Activated CD8-positive, alpha-beta memory T cell treated with anti-CD3 and anti-CD28 coated beads, Interleukin-2, amount 10 ng/mL, durations not matched to agents 7 days and 5 days (primary cell): Measurements from ENCODE around the gene CPSF4. TPM values are rescaled to one million over a fixed set of nuclear protein-coding genes. Genes with fewer than 3 reads are reported as not detected.

Experiments
- ATAC-seq: fragments of 150-1000 bp; cut with Tn5 transposase; one replicate; pipeline ENCODE4 v1.10.0; 2021; ENCODE audit warnings: moderate library complexity
- CTCF ChIA-PET: fragments of 350-600 bp; sonication (Branson Sonifier 250); formaldehyde crosslinking; loops from one replicate; lab custom pipeline; 2021; ENCODE audit warnings: antibody characterized with exemption; lab: Charles Lee
- DNase-seq: peaks from one replicate; pipeline ENCODE4 v3.0.0-alpha.2; 2020
- H3K27ac Mint-ChIP-seq: one replicate; pipeline ENCODE4 v1.8.0; 2021; ENCODE audit warnings: mild to moderate bottlenecking, mixed read lengths
- H3K27me3 Mint-ChIP-seq: one replicate; pipeline ENCODE4 v1.8.0; 2021; ENCODE audit warnings: mixed read lengths
- H3K36me3 Mint-ChIP-seq: one replicate; pipeline ENCODE4 v1.8.0; 2021; ENCODE audit warnings: mild to moderate bottlenecking, mixed read lengths
- H3K4me1 Mint-ChIP-seq: one replicate; pipeline ENCODE4 v1.8.0; 2021; ENCODE audit warnings: mixed read lengths
- H3K4me3 Mint-ChIP-seq: one replicate; pipeline ENCODE4 v1.8.0; 2021; ENCODE audit warnings: mild to moderate bottlenecking, moderate library complexity, mixed read lengths
- H3K9me3 Mint-ChIP-seq: one replicate; pipeline ENCODE4 v1.8.0; 2022; ENCODE audit warnings: low read depth, mixed read lengths
- total RNA-seq, 2 experiments: library from RNA; stranded (reverse); gene quantifications; one replicate each; pipeline ENCODE4 v1.2.3, GENCODE V29; 2021

Gene CPSF4
- total RNA-seq, 2 experiments from 2014 or later, result 72.2 to 75.4 TPM

- H3K36me3 Mint-ChIP-seq, result peaks cover 18% of the 10 kb centered on the region
- CTCF ChIA-PET, result interaction anchor here (1.4 kb wide), 1 partner anchor 22 kb away, joined by 6 read pairs; no protein-coding TSS in a partner anchor
- peak overlapping the region; percentile 97 for H3K4me3 Mint-ChIP-seq
- DNase-seq, result no peak
- H3K27ac Mint-ChIP-seq, result peak overlapping the region; percentile 93
- H3K4me1 Mint-ChIP-seq, result peaks cover 33% of the 10 kb centered on the region
- no peaks in the 10 kb centered on the region for H3K9me3 Mint-ChIP-seq
- ATAC-seq, result peak; percentile 17
- no peaks in the 10 kb centered on the region for H3K27me3 Mint-ChIP-seq
Measured at GRCh38 chr7:99437946-99438572, 684 bp upstream of the CPSF4 start.

- H3K27ac Mint-ChIP-seq, result no peak overlapping the region
- DNase-seq, result no peak
- no peaks in the 10 kb centered on the region for H3K27me3 Mint-ChIP-seq
- H3K4me1 Mint-ChIP-seq, result peaks cover 35% of the 10 kb centered on the region
- H3K36me3 Mint-ChIP-seq, result peaks cover 23% of the 10 kb centered on the region
- H3K9me3 Mint-ChIP-seq, result no peaks in the 10 kb centered on the region
- no peak for ATAC-seq
- CTCF ChIA-PET, result interaction anchor here (0.6 to 1.3 kb wide), 2 partner anchors 22 to 97 kb away, joined by 3 read pairs; no protein-coding TSS in a partner anchor
- H3K4me3 Mint-ChIP-seq, result peak overlapping the region; percentile 97
Measured at GRCh38 chr7:99440195-99440594, 1.5 kb downstream of the CPSF4 start.

GRCh38 chr7:99446096-99446495 is 7.4 kb downstream of the CPSF4 start:
- H3K27me3 Mint-ChIP-seq, result no peaks in the 10 kb centered on the region
- no peak for ATAC-seq
- peaks cover 46% of the 10 kb centered on the region for H3K36me3 Mint-ChIP-seq
- CTCF ChIA-PET, result interaction anchor here (1.3 kb wide), 1 partner anchor 80 kb away, joined by 3 read pairs; no protein-coding TSS in a partner anchor
- H3K4me3 Mint-ChIP-seq, result no peak overlapping the region
- H3K27ac Mint-ChIP-seq, result no peak overlapping the region
- no peaks in the 10 kb centered on the region for H3K9me3 Mint-ChIP-seq
- DNase-seq, result no peak
- peaks cover 7% of the 10 kb centered on the region for H3K4me1 Mint-ChIP-seq

- peaks cover 40% of the 10 kb centered on the region for H3K36me3 Mint-ChIP-seq
- no peaks in the 10 kb centered on the region for H3K27me3 Mint-ChIP-seq
- ATAC-seq, result no peak
- peak; percentile 51 for DNase-seq
- no peak overlapping the region for H3K27ac Mint-ChIP-seq
- CTCF ChIA-PET, result interaction anchor here (1.0 to 1.6 kb wide), 2 partner anchors 16 to 18 kb away, joined by 3 read pairs; no protein-coding TSS in a partner anchor
- peaks cover 3% of the 10 kb centered on the region for H3K4me1 Mint-ChIP-seq
- no peak overlapping the region for H3K4me3 Mint-ChIP-seq
- no peaks in the 10 kb centered on the region for H3K9me3 Mint-ChIP-seq
Measured at GRCh38 chr7:99447943-99448342, 9.2 kb downstream of the CPSF4 start.

- Mint-ChIP-seq H3K36me3 (peaks cover 39% of the 10 kb centered on the region), H3K9me3 (no peaks in the 10 kb centered on the region), H3K27ac (no peak overlapping the region), H3K27me3 (no peaks in the 10 kb centered on the region), H3K4me3 (no peak overlapping the region), H3K4me1 (no peaks in the 10 kb centered on the region)
- ATAC-seq (no peak), DNase-seq (no peak)
- CTCF ChIA-PET, result interaction anchor here (1.6 kb wide), 1 partner anchor 15 kb away, joined by 3 read pairs; no protein-coding TSS in a partner anchor
Measured at GRCh38 chr7:99448855-99449254, 10.1 kb downstream of the CPSF4 start.

GRCh38 chr7:99449326-99449725 is 10.6 kb downstream of the CPSF4 start:
- Mint-ChIP-seq H3K27ac (no peak overlapping the region), H3K4me3 (no peak overlapping the region), H3K4me1 (no peaks in the 10 kb centered on the region), H3K36me3 (peaks cover 38% of the 10 kb centered on the region), H3K27me3 (no peaks in the 10 kb centered on the region), H3K9me3 (no peaks in the 10 kb centered on the region)
- DNase-seq (no peak), ATAC-seq (no peak)
- CTCF ChIA-PET, result interaction anchor here (1.6 kb wide), 1 partner anchor 15 kb away, joined by 3 read pairs; no protein-coding TSS in a partner anchor

GRCh38 chr7:99451936-99452335 is 13.2 kb downstream of the CPSF4 start:
- CTCF ChIA-PET, result no interaction called here
- H3K4me1 Mint-ChIP-seq, result no peaks in the 10 kb centered on the region

GRCh38 chr7:99452541-99452940 is 13.8 kb downstream of the CPSF4 start:
- DNase-seq (no peak), ATAC-seq (no peak)
- Mint-ChIP-seq H3K27ac (no peak overlapping the region), H3K36me3 (peaks cover 26% of the 10 kb centered on the region), H3K27me3 (no peaks in the 10 kb centered on the region), H3K4me1 (no peaks in the 10 kb centered on the region), H3K4me3 (no peak overlapping the region), H3K9me3 (no peaks in the 10 kb centered on the region)
- CTCF ChIA-PET, result no interaction called here

More at GRCh38 chr7:99451936-99452335, 13.2 kb downstream of the CPSF4 start:
- no peak overlapping the region for H3K4me3 Mint-ChIP-seq
- no peak overlapping the region for H3K27ac Mint-ChIP-seq
- ATAC-seq (no peak), DNase-seq (no peak)
- no peaks in the 10 kb centered on the region for H3K9me3 Mint-ChIP-seq
- peaks cover 26% of the 10 kb centered on the region for H3K36me3 Mint-ChIP-seq
- no peaks in the 10 kb centered on the region for H3K27me3 Mint-ChIP-seq

- H3K4me3 Mint-ChIP-seq, result no peak overlapping the region
- no peaks in the 10 kb centered on the region for H3K4me1 Mint-ChIP-seq
- ATAC-seq (no peak), DNase-seq (no peak)
- H3K27ac Mint-ChIP-seq, result no peak overlapping the region
- H3K27me3 Mint-ChIP-seq, result no peaks in the 10 kb centered on the region
- peaks cover 21% of the 10 kb centered on the region for H3K36me3 Mint-ChIP-seq
- no peaks in the 10 kb centered on the region for H3K9me3 Mint-ChIP-seq
- CTCF ChIA-PET, result no interaction called here
Measured at GRCh38 chr7:99453105-99453504, 14.4 kb downstream of the CPSF4 start.

GRCh38 chr7:99455874-99456273 is 17.1 kb downstream of the CPSF4 start:
- Mint-ChIP-seq H3K27ac (no peak overlapping the region), H3K9me3 (no peaks in the 10 kb centered on the region), H3K27me3 (no peaks in the 10 kb centered on the region), H3K36me3 (peaks cover 12% of the 10 kb centered on the region), H3K4me3 (no peak overlapping the region), H3K4me1 (peaks cover 8% of the 10 kb centered on the region)
- CTCF ChIA-PET, result interaction anchor here (0.7 to 1.3 kb wide), 3 partner anchors 9 to 40 kb away, joined by 3 to 4 read pairs (median 4); no protein-coding TSS in a partner anchor
- DNase-seq (no peak), ATAC-seq (no peak)

GRCh38 chr7:99456288-99456687 is 17.5 kb downstream of the CPSF4 start:
- H3K27me3 Mint-ChIP-seq, result no peaks in the 10 kb centered on the region
- peaks cover 12% of the 10 kb centered on the region for H3K36me3 Mint-ChIP-seq
- H3K4me1 Mint-ChIP-seq, result peaks cover 10% of the 10 kb centered on the region
- H3K4me3 Mint-ChIP-seq, result no peak overlapping the region
- DNase-seq, result no peak
- ATAC-seq, result no peak
- CTCF ChIA-PET, result interaction anchor here (0.7 to 1.3 kb wide), 3 partner anchors 9 to 40 kb away, joined by 3 to 4 read pairs (median 4); no protein-coding TSS in a partner anchor
- H3K9me3 Mint-ChIP-seq, result no peaks in the 10 kb centered on the region
- H3K27ac Mint-ChIP-seq, result no peak overlapping the region

- Mint-ChIP-seq H3K9me3 (no peaks in the 10 kb centered on the region), H3K27me3 (no peaks in the 10 kb centered on the region), H3K4me1 (peaks cover 11% of the 10 kb centered on the region), H3K4me3 (no peak overlapping the region), H3K27ac (peak overlapping the region; percentile 26), H3K36me3 (peaks cover 12% of the 10 kb centered on the region)
- CTCF ChIA-PET, result interaction anchor here (1.3 kb wide), 1 partner anchor 18 kb away, joined by 3 read pairs; no protein-coding TSS in a partner anchor
- DNase-seq, result no peak
- no peak for ATAC-seq
Measured at GRCh38 chr7:99457050-99457649, 18.4 kb downstream of the CPSF4 start.

- H3K27ac Mint-ChIP-seq, result no peak overlapping the region
- CTCF ChIA-PET, result no interaction called here
Measured at GRCh38 chr7:99457650-99458493, 19.1 kb downstream of the CPSF4 start.

More at GRCh38 chr7:99457650-99458493, 19.1 kb downstream of the CPSF4 start:
- Mint-ChIP-seq H3K4me1 (peaks cover 14% of the 10 kb centered on the region), H3K4me3 (no peak overlapping the region), H3K36me3 (peaks cover 16% of the 10 kb centered on the region), H3K9me3 (no peaks in the 10 kb centered on the region), H3K27me3 (no peaks in the 10 kb centered on the region)
- DNase-seq (no peak), ATAC-seq (no peak)
